Neural progenitor cell (in vitro differentiated cells): ENCODE measurements around the gene CELSR1. TPM values are rescaled to one million over a fixed set of nuclear protein-coding genes. Genes with fewer than 3 reads are reported as not detected.

ENCODE experiments used
- DNase-seq: peaks from one replicate; pipeline ENCODE4 v3.0.0-alpha.2; 2016; ENCODE audit warnings: low spot score
- H2AFZ ChIP-seq: fragments of 200-600 bp; sonication (generic); replicated peaks from 2 replicates; pipeline ENCODE4 v1.6.1; 2016; ENCODE audit warnings: antibody characterized with exemption
- H3F3A ChIP-seq: fragments of 200-600 bp; sonication (generic); 2 replicates; pipeline ENCODE4 v1.6.1; 2016; ENCODE audit warnings: antibody characterized with exemption, low read depth
- H3K27ac ChIP-seq: fragments of 200-600 bp; sonication (generic); 2 replicates; pipeline ENCODE4 v1.5.1; 2016; ENCODE audit warnings: mild to moderate bottlenecking
- H3K27me3 ChIP-seq: fragments of 200-600 bp; sonication (generic); 2 replicates; pipeline ENCODE4 v1.6.1; 2016; ENCODE audit warnings: mild to moderate bottlenecking, moderate library complexity
- H3K36me3 ChIP-seq: fragments of 200-600 bp; sonication (generic); 2 replicates; pipeline ENCODE4 v1.5.1; 2016
- H3K4me1 ChIP-seq: fragments of 200-600 bp; sonication (generic); 2 replicates; pipeline ENCODE4 v1.6.1; 2016; ENCODE audit warnings: mixed run types
- H3K4me2 ChIP-seq: fragments of 200-600 bp; sonication (generic); 2 replicates; pipeline ENCODE4 v1.6.1; 2016
- H3K4me3 ChIP-seq: fragments of 200-600 bp; sonication (generic); 2 replicates; pipeline ENCODE4 v1.5.1; 2016
- H3K79me2 ChIP-seq: fragments of 200-600 bp; sonication (generic); 2 replicates; pipeline ENCODE4 v1.6.1; 2016; ENCODE audit warnings: low read depth
- H3K9ac ChIP-seq: fragments of 200-600 bp; sonication (generic); 2 replicates; pipeline ENCODE4 v1.6.1; 2016
- H3K9me3 ChIP-seq: fragments of 200-600 bp; sonication (generic); 2 replicates; pipeline ENCODE4 v1.5.1; 2016; ENCODE audit warnings: low read depth
- H4K20me1 ChIP-seq: fragments of 200-600 bp; sonication (generic); 2 replicates; pipeline ENCODE4 v1.6.1; 2016; ENCODE audit warnings: low read depth
- H3K27ac Mint-ChIP-seq: 3 replicates; pipeline ENCODE4 v1.8.0; 2021; ENCODE audit warnings: mixed read lengths
- H3K27me3 Mint-ChIP-seq: 2 replicates; pipeline ENCODE4 v1.8.0; 2022; ENCODE audit warnings: low read depth, mild to moderate bottlenecking, inconsistent platforms, moderate library complexity, mixed read lengths; ENCODE audit not compliant: insufficient read depth
- H3K36me3 Mint-ChIP-seq: 3 replicates; pipeline ENCODE4 v1.8.0; 2021; ENCODE audit warnings: mixed read lengths
- H3K4me1 Mint-ChIP-seq: 3 replicates; pipeline ENCODE4 v1.8.0; 2021; ENCODE audit warnings: mixed read lengths
- H3K4me3 Mint-ChIP-seq: 3 replicates; pipeline ENCODE4 v1.8.0; 2021; ENCODE audit warnings: mild to moderate bottlenecking, moderate library complexity, mixed read lengths
- H3K9me3 Mint-ChIP-seq: 3 replicates; pipeline ENCODE4 v1.8.0; 2020; ENCODE audit warnings: mixed read lengths
- CTCF ChIP-seq: fragments of 200-600 bp; sonication (generic); IDR thresholded peaks from 2 replicates; pipeline ENCODE4 v1.5.1; 2017; ENCODE audit warnings: antibody characterized with exemption, mild to moderate bottlenecking
- EZH2 ChIP-seq: fragments of 200-600 bp; sonication (generic); IDR thresholded peaks from 2 replicates; pipeline ENCODE4 v1.6.1; 2017; ENCODE audit warnings: antibody characterized with exemption, mild to moderate bottlenecking, moderate library complexity
- EZH2phosphoT487 ChIP-seq: fragments of 200-600 bp; sonication (generic); IDR thresholded peaks from 2 replicates; pipeline ENCODE4 v1.6.1; 2017; ENCODE audit warnings: antibody characterized with exemption
- total RNA-seq: library from RNA; depleted of rRNA; stranded (reverse); fragments of >200 nt; gene quantifications from 2 replicates; pipeline ENCODE4 v1.2.3, GENCODE V29; 2015; ENCODE audit warnings: low replicate concordance

Gene CELSR1
- total RNA-seq, 1 donor from 2014 or later = 12.3 TPM

GRCh38 chr22:46466255-46466676 lies 71.2 kb downstream of the CELSR1 start:
- TF ChIP-seq CTCF (no peak), EZH2phosphoT487 (no peak), EZH2 (no peak)
- H3K4me3 ChIP-seq = no peak overlapping the region
- no peak overlapping the region for H3K27ac ChIP-seq
- H3K27me3 ChIP-seq = no peaks in the 10 kb centered on the region
- DNase-seq = no peak
- Mint-ChIP-seq H3K36me3 (peaks cover 11% of the 10 kb centered on the region), H3K4me1 (peaks cover 9% of the 10 kb centered on the region), H3K9me3 (peaks cover 7% of the 10 kb centered on the region), H3K27ac (no peak overlapping the region), H3K4me3 (no peak overlapping the region), H3K27me3 (peaks cover 7% of the 10 kb centered on the region)
- H3K9me3 ChIP-seq = no peaks in the 10 kb centered on the region
- no peaks in the 10 kb centered on the region for H3K36me3 ChIP-seq
- no peaks in the 10 kb centered on the region for H3K4me1 ChIP-seq
- no peak overlapping the region for H3K9ac ChIP-seq
- H3K4me2 ChIP-seq = no peak overlapping the region
- H4K20me1 ChIP-seq = no peaks in the 10 kb centered on the region
- no peaks in the 10 kb centered on the region for H3K79me2 ChIP-seq
- H2AFZ ChIP-seq = no peak overlapping the region
- no peaks in the 10 kb centered on the region for H3F3A ChIP-seq

- Mint-ChIP-seq H3K36me3 (peaks cover 11% of the 10 kb centered on the region), H3K27me3 (peaks cover 7% of the 10 kb centered on the region), H3K27ac (peak overlapping the region; percentile 74), H3K4me3 (no peak overlapping the region), H3K4me1 (peaks cover 12% of the 10 kb centered on the region), H3K9me3 (peaks cover 7% of the 10 kb centered on the region)
- H2AFZ ChIP-seq = no peak overlapping the region
- H3K4me2 ChIP-seq = no peak overlapping the region
- H3K4me3 ChIP-seq = no peak overlapping the region
- H3K9me3 ChIP-seq = no peaks in the 10 kb centered on the region
- peaks cover 2% of the 10 kb centered on the region for H4K20me1 ChIP-seq
- H3K27me3 ChIP-seq = no peaks in the 10 kb centered on the region
- no peaks in the 10 kb centered on the region for H3K4me1 ChIP-seq
- DNase-seq = no peak
- TF ChIP-seq EZH2phosphoT487 = no peak
- TF ChIP-seq EZH2 = no peak
- TF ChIP-seq CTCF = no peak
- H3K27ac ChIP-seq = no peak overlapping the region
- H3K9ac ChIP-seq = no peak overlapping the region
- no peaks in the 10 kb centered on the region for H3K79me2 ChIP-seq
- no peaks in the 10 kb centered on the region for H3F3A ChIP-seq
- H3K36me3 ChIP-seq = no peaks in the 10 kb centered on the region
Observed at GRCh38 chr22:46465793-46466192, 71.6 kb downstream of the CELSR1 start.

GRCh38 chr22:46465345-46465720 lies 72.1 kb downstream of the CELSR1 start:
- Histone ChIP-seq H4K20me1 (peaks cover 6% of the 10 kb centered on the region), H3K27me3 (no peaks in the 10 kb centered on the region), H3K79me2 (no peaks in the 10 kb centered on the region), H3K9ac (no peak overlapping the region), H3K9me3 (no peaks in the 10 kb centered on the region), H3K4me2 (no peak overlapping the region), H3K36me3 (no peaks in the 10 kb centered on the region), H3F3A (no peaks in the 10 kb centered on the region), H2AFZ (no peak overlapping the region), H3K4me1 (no peaks in the 10 kb centered on the region), H3K4me3 (no peak overlapping the region), H3K27ac (no peak overlapping the region)
- Mint-ChIP-seq H3K36me3 (peaks cover 11% of the 10 kb centered on the region), H3K4me3 (no peak overlapping the region), H3K9me3 (peaks cover 7% of the 10 kb centered on the region), H3K4me1 (peaks cover 13% of the 10 kb centered on the region), H3K27me3 (peaks cover 7% of the 10 kb centered on the region), H3K27ac (peak overlapping the region; percentile 74)
- no peak for TF ChIP-seq EZH2phosphoT487
- no peak for TF ChIP-seq EZH2
- TF ChIP-seq CTCF = no peak
- no peak for DNase-seq
